HepG2 (cell line): Measurements from ENCODE around the gene TFF2. TPM values are rescaled to one million over a fixed set of nuclear protein-coding genes. Genes with fewer than 3 reads are reported as not detected.

Source experiments
- ATAC-seq: fragments of 200-7000 bp; cut with Tn5 transposase; 3 replicates; pipeline ENCODE4 v1.9.1; 2020; ENCODE audit warnings: mild to moderate bottlenecking, moderate library complexity
- BruUV-seq: library from RNA; stranded (reverse); fragments of 400-500 nt; replicated peaks from 2 replicates; lab custom pipeline; 2021; lab: Mats Ljungman, UMichigan
- CTCF ChIA-PET: fragments of 300-600 bp; formaldehyde crosslinking; extraction: SDS; loops from one replicate; lab custom pipeline; 2021; ENCODE audit warnings: low total read pairs, inconsistent platforms, low intra/inter-chr PET ratio; lab: Yijun Ruan, JAX
- POLR2A ChIA-PET: fragments of 350-600 bp; sonication (Branson Sonifier 250); formaldehyde crosslinking; loops from one replicate; lab custom pipeline; 2020; ENCODE audit warnings: antibody characterized with exemption, inconsistent platforms; lab: Yijun Ruan, JAX
- DNase-seq: peaks from one replicate; pipeline ENCODE4 v3.0.0-alpha.2; 2015; ENCODE audit warnings: low spot score
- FAIRE-seq: peaks from 3 replicates; lab custom pipeline; 2011; peaks lifted over from hg19 to GRCh38; lab: Jason Lieb, UNC
- H2AFZ ChIP-seq: one replicate; pipeline ENCODE4 v1.6.1; 2011; ENCODE audit warnings: low read length, inconsistent platforms
- H3K27ac ChIP-seq: fragments of 300-600 bp; 3 replicates; pipeline ENCODE4 v1.8.0; 2011; ENCODE audit warnings: mixed run types, mild to moderate bottlenecking, mixed read lengths, low read length, inconsistent platforms; ENCODE audit not compliant: insufficient read depth; ENCODE audit errors: extremely low read length
- H3K27me3 ChIP-seq, 2 experiments: fragments of 200-600 bp in 1 of 2; 2 replicates in 1 of 2; 3 replicates in 1 of 2; pipeline versions ENCODE4 v1.6.0 to v1.8.0; 2011; ENCODE audit warnings: low read length in 2 of 2, mild to moderate bottlenecking in 2 of 2, moderate library complexity in 2 of 2, inconsistent platforms in 1 of 2; ENCODE audit not compliant: insufficient read depth in 2 of 2, control insufficient read depth in 1 of 2
- H3K36me3 ChIP-seq, 2 experiments: fragments of 200-600 bp in 1 of 2; replicated peaks in 1 of 2; 2 replicates in 1 of 2; 3 replicates in 1 of 2; pipeline versions ENCODE4 v1.5.1 to v1.8.0; 2011; ENCODE audit warnings: low read length in 2 of 2, inconsistent platforms in 1 of 2; ENCODE audit not compliant: insufficient read depth in 2 of 2, control insufficient read depth in 1 of 2
- H3K4me1 ChIP-seq: 2 replicates; pipeline ENCODE4 v1.5.1; 2012; ENCODE audit warnings: low read length, inconsistent platforms; ENCODE audit not compliant: insufficient read depth
- H3K4me2 ChIP-seq: 2 replicates; pipeline ENCODE4 v1.6.0; 2011; ENCODE audit warnings: low read depth, low read length, inconsistent platforms
- H3K4me3 ChIP-seq, 3 experiments: fragments of 200-600 bp in 1 of 3; sonication (generic), shearing (Covaris generic) in 1 of 3; replicated peaks in 1 of 3; 2 replicates each; pipeline ENCODE4 v1.5.1; 2011 to 2016; ENCODE audit warnings: low read length in 3 of 3, inconsistent platforms in 2 of 3, low read depth in 2 of 3, mild to moderate bottlenecking in 2 of 3, control low read depth in 1 of 3, mixed read lengths in 1 of 3; ENCODE audit not compliant: insufficient read depth in 1 of 3
- H3K79me2 ChIP-seq: one replicate; pipeline ENCODE4 v1.6.1; 2011; ENCODE audit warnings: low read length, inconsistent platforms; ENCODE audit not compliant: insufficient read depth
- H3K9ac ChIP-seq: 2 replicates; pipeline ENCODE4 v1.6.0; 2011; ENCODE audit warnings: mild to moderate bottlenecking, low read depth, low read length, inconsistent platforms; ENCODE audit not compliant: insufficient read depth
- H3K9me3 ChIP-seq: 2 replicates; pipeline ENCODE4 v1.5.1; 2012; ENCODE audit warnings: mild to moderate bottlenecking, low read length
- H4K20me1 ChIP-seq: 2 replicates; pipeline ENCODE4 v1.6.0; 2011; ENCODE audit warnings: inconsistent platforms, mild to moderate bottlenecking, low read length, moderate library complexity; ENCODE audit not compliant: insufficient read depth
- ATF6 ChIP-seq: sonication (generic); formaldehyde crosslinking; conservative IDR thresholded peaks from 2 replicates; pipeline ENCODE4 v1.4.0; 2020; ENCODE audit warnings: missing genetic modification reagents
- DPF2 ChIP-seq: sonication (generic); formaldehyde crosslinking; IDR thresholded peaks from 2 replicates; pipeline ENCODE4 v1.4.0; 2020; ENCODE audit warnings: mild to moderate bottlenecking, low read depth, missing genetic modification reagents, borderline replicate concordance
- HCFC1 ChIP-seq: fragments of 150-350 bp; IDR thresholded peaks from 2 replicates; pipeline ENCODE4 v1.6.1; 2014; ENCODE audit warnings: low read depth, low read length
- HIVEP1 ChIP-seq: sonication (generic); formaldehyde crosslinking; IDR thresholded peaks from 2 replicates; pipeline ENCODE4 v1.4.0; 2020; ENCODE audit warnings: mild to moderate bottlenecking, missing genetic modification reagents
- RNF219 ChIP-seq: sonication (generic); formaldehyde crosslinking; IDR thresholded peaks from 2 replicates; pipeline ENCODE4 v1.5.0; 2020; ENCODE audit warnings: mild to moderate bottlenecking, missing genetic modification reagents
- SIX4 ChIP-seq: sonication (generic); formaldehyde crosslinking; IDR thresholded peaks from 2 replicates; pipeline ENCODE4 v1.4.0; 2020; ENCODE audit warnings: missing genetic modification reagents
- THRA ChIP-seq: sonication (generic); formaldehyde crosslinking; IDR thresholded peaks from 2 replicates; pipeline ENCODE4 v1.4.0; 2020; ENCODE audit warnings: missing genetic modification reagents, borderline replicate concordance
- WGBS: methylation state at CpG from one replicate; pipeline ENCODE4 v1.1.6; 2017; ENCODE audit warnings: low lambda C conversion rate; 5-methylcytosine and 5-hydroxymethylcytosine counted together
- in situ Hi-C: cut with HindIII; loops from 2 replicates; pipeline ENCODE4 v1.10.0; 2017; ENCODE audit warnings: low pct_unique_long_range_greater_than_20kb; ENCODE audit not compliant: extremely low pct_ligation_motif_present
- intact Hi-C: fragments of 100-400 bp; cut with micrococcal nuclease; formaldehyde crosslinking; loops from one replicate; pipeline ENCODE4 v1.10.0; 2022; ENCODE audit not compliant: unreplicated experiment
- polyA plus RNA-seq, 8 experiments: library from polyadenylated mRNA; depleted of rRNA in 3 of 8; stranded (reverse) in 7 of 8; unstranded in 1 of 8; fragments of >200 nt; fragmentation: Illumina TruSeq in 4 of 8; extraction: Trizol in 4 of 8; gene quantifications; 2 replicates each; pipeline versions ENCODE4 v1.2.1 to v1.2.3, GENCODE V29; 2011 to 2016; ENCODE audit warnings: low read depth in 4 of 8, missing spikeins in 1 of 8, mixed read lengths in 1 of 8; ENCODE audit not compliant: insufficient read depth in 1 of 8
- total RNA-seq, 5 experiments: library from RNA; depleted of rRNA; stranded (reverse); fragments of >200 nt; fragmentation: Illumina TruSeq; extraction: Trizol; gene quantifications; 2 replicates each; pipeline ENCODE4 v1.2.3, GENCODE V29; 2016; ENCODE audit warnings: low read depth in 1 of 5

TFF2 gene
- total and polyA plus RNA-seq, 2 of the 13 experiments (the other 11 are each of a cell fraction or from before 2014, with no cell fraction given): 1.5 TPM; not detected in 1

- no peak overlapping the region for H2AFZ ChIP-seq
- POLR2A ChIA-PET: no interaction called here
- H3K4me1 ChIP-seq: no peaks in the 10 kb centered on the region
- no peak overlapping the region for H3K9ac ChIP-seq
- WGBS: 45% methylated on average over 8 of the region's 20 CpGs
- no peaks in the 10 kb centered on the region for H3K9me3 ChIP-seq
- FAIRE-seq: no peak
- no peak overlapping the region for H3K4me3 ChIP-seq
- H3K27ac ChIP-seq: no peak overlapping the region
- in situ Hi-C loops: no loop called here
- no peaks in the 10 kb centered on the region for H3K36me3 ChIP-seq
- TF ChIP-seq RNF219 (CRISPR knock-in tag) (no peak), SIX4 (CRISPR knock-in tag) (no peak), DPF2 (CRISPR knock-in tag) (no peak), ATF6 (no peak), HCFC1 (no peak), HIVEP1 (no peak), THRA (CRISPR knock-in tag) (no peak)
- ATAC-seq: no peak
- no peak overlapping the region for H3K4me2 ChIP-seq
- H4K20me1 ChIP-seq: no peaks in the 10 kb centered on the region
- no TSS peak for BruUV-seq
- H3K27me3 ChIP-seq: peaks cover 5 to 49% of the 10 kb centered on the region in 2 experiments; a peak in 3 of 5 replicates
- DNase-seq: no peak
- CTCF ChIA-PET: no interaction called here
- H3K79me2 ChIP-seq: no peaks in the 10 kb centered on the region
- intact Hi-C loops: no loop called here
Observed at GRCh38 chr21:42299324-42300044, 51.3 kb downstream of the TFF2 start.
